GM18499 (cell line): Measurements from ENCODE around the gene HIF1A.
"Not testable (repeated sequence)": the region's sequence is repeated elsewhere in the genome, so short reads cannot be mapped to it uniquely, and the experiment has no call there.

ENCODE experiments used
- ATAC-seq: cut with Tn5 transposase; IDR thresholded peaks from one replicate; pipeline ENCODE4 v1.9.1; 2021; ENCODE audit warnings: moderate number of reproducible peaks; ENCODE audit not compliant: insufficient read depth, unreplicated experiment

HIF1A gene

DNA sequence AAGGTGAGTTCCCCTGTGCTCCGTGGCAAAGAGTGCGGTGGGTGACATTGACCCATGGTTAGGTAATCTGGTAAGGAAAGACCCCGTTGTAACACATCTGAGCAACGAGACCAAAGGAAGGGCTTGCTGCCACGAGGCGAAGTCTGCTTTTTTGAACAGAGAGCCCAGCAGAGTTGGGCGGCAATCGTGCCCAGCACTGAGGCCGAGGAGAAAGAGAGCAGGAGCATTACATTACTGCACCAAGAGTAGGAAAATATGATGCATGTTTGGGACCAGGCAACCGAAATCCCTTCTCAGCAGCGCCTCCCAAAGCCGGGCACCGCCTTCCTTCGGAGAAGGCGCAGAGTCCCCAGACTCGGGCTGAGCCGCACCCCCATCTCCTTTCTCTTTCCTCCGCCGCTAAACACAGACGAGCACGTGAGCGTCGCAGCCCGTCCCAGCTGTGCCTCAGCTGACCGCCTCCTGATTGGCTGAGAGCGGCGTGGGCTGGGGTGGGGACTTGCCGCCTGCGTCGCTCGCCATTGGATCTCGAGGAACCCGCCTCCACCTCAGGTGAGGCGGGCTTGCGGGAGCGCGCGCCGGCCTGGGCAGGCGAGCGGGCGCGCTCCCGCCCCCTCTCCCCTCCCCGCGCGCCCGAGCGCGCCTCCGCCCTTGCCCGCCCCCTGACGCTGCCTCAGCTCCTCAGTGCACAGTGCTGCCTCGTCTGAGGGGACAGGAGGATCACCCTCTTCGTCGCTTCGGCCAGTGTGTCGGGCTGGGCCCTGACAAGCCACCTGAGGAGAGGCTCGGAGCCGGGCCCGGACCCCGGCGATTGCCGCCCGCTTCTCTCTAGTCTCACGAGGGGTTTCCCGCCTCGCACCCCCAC lies at the start of gene HIF1A:
TSS of gene HIF1A (plus strand) at position 684 of the 865 bp plus-strand sequence. CDS start 292 bp downstream, outside the sequence.
- ATAC-seq = peak; percentile 76

DNA sequence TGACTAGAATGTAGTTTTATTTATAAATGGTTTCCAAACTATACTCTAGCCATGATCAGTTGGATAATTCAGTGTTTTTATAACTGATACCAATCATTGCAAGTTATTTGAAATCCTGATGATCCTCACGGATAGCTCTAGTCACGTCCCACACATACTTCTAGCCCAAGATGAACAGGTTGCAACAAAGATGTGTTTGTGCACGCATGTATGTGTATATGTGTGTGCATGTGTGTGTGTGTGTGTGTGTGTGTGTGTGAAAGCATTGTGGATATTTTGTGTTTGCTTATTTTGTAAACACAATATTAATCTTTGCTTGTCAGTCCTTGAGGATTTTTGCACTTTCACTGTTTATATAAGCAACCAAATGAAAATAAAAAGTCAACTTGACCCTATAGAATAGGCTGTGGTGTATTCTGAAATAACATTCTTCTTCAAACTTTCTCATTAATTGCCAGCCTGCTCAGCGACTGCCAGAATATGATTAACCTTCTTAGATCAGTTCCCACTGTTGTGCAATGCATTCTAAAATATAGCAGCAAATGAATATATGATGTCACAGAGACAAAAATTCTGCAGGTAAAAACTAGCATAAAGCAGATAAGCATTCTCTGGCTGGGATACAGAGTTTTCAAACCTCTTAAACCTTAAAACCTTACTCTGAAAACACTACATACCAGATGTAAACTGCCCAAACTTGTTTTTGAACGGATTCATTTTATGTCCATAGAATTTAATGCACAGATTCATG lies 48.8 kb upstream of the HIF1A start:
- no peak for ATAC-seq

DNA sequence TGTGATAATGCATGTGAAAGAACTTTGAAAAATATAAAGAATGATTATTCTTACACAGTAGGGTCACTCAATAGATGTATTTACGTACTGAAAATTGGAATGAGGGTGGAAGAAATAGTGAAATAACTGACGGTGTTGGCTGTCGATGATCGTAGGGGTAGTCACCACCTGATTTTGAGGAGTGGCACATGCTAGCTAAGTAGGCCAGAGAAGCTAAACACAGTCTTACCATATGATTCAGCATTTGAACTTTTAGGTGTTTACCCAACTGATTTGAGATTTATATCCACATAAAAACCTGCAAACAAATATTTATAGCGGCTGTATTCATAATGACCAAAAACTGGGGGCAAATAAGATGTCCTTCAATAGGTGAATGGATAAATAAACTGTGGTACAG lies 47.6 kb upstream of the HIF1A start:
- no peak for ATAC-seq

DNA sequence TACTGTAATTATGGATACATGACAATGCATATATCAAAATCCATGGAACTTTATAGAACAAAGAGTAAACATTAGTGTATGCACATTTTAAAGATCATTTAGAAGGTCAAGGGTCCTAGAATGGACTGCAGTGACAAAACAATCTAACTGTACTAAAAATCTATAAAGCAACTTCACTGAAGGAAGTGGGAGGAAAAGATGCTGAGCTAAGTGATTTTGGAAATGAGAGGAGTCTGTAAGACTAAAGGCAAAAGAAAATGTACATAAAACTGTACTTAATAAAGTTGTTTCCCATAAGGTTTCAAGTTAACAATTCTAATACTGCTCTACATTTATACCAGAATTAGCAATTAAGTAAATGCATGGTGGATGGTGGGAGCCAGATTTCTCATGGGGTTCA lies 46.9 kb upstream of the HIF1A start:
- ATAC-seq = no peak

DNA sequence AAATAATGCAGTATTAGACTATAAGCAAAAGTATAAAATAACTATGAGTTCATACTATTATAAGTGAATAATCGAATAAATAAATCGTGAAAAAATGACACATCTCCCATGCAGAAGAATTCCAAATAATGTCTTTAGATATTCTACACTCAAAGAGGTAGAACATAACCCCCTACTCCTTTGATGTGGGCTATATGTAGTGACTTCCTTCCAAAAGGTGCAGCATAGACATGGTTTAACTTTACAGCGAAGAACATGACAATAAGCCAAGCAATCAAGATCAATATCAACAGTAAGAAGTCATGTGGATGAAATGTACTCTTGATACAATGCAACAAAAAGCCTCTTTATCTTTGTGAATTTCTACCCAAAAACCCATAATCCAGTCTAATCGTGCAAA lies 46.0 kb upstream of the HIF1A start:
- no peak for ATAC-seq

DNA sequence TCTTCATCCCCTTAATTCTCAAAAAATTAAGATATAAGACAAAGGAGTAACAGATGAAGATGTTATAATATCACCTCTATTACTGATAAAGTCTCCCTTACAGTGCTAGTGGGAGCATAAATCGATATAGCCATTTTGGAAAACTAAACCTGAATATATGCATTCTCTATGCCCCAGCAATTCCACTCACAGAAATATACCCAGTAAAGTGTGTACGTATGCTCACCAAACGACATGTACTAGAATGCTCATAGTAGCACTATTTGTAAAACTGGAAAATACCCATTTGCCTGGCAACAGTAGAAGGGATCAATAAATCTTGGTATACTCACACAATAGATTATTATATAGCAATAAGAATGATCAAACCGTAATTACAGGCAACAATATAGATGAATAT lies 44.0 kb upstream of the HIF1A start:
- no peak for ATAC-seq

DNA sequence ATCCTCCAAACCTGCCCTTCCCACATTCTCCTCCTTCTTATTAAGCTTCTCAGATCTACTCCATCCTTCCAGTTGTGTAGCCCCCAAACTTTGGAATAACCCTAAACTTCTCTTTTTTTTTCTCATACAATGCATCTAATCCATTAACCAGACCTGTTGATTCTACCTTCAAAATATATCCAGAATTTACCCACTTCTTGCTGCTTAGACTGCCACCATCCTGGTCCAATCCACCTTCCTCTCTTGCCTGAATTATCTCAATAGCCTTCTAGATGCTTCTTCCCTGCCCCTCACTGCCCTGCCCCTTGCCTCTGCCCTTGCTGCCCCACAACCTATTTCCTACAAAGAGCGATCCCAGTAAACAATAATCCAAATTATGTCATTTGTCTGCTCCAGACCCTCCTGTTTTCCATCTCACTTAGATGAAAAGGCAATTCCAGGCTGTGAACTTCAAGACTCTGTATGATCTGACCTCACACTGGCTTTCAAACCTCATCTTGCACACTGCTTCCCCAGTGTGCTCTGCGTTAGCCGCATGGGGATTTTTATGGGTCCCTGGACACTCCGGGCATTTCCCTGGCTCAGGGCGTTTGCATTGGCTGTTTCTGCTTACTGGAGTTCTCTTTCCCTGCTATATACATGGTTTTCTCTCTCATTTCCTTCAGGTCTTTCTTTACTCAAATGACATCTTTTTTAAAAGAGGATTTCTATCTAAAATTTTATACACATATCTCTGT lies 42.6 kb upstream of the HIF1A start:
- no peak for ATAC-seq

DNA sequence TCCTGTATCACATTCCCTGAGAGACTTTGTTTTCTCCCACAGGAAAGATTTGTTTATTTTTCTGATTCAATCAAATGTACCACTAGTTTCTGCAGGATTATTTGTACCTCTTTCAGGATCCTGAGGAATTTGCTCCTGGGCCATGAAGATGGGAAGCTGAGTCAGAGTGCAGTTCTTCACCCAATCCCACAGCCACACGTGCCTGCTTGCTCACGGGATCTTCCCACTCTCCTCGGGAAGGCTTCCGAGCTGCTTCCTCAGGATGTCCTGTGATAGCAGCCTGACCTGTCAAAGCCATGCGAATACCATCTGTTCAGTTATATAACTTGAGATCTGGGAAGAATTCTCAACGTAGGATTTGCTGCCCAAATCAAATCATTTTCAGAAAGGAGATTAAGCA lies 41.8 kb upstream of the HIF1A start:
- ATAC-seq = no peak

DNA sequence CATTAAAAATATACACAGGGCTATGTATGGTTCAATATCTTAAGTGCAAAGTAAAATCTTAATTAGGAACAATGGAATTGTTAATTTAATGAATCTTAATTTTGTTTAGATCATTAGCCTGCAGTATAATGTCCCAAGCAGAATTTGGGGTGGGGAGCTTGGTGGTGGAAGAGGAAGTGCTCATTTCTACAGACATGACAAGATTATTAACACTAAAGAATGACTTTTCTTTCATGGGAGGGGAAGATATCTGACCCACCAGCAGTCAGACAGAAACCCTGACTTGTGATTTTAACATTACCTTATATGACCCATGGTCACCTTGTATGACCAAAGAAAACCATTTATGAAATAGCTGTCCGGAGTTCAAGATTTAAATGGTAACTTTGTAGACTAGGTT lies 41.3 kb upstream of the HIF1A start:
- ATAC-seq = no peak

DNA sequence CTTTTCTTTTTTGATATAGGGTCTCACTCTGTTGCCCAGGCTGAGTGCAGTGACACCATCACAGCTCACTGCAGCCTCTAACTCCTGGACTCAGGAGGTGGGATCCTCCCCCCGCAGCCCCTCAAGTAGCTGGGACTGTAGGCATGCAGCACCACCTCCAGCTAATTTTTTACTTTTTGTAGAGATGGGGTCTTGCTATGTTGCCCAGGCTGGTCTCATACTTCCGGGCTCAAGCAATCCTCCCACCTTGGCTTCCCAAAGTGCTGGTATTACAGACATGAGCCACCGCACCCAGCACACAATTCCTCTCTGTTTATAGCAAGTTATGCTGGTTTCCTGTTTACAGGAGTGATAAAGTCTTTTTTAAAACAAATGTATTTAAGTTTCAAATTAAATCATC lies 39.5 kb upstream of the HIF1A start:
- no peak for ATAC-seq

DNA sequence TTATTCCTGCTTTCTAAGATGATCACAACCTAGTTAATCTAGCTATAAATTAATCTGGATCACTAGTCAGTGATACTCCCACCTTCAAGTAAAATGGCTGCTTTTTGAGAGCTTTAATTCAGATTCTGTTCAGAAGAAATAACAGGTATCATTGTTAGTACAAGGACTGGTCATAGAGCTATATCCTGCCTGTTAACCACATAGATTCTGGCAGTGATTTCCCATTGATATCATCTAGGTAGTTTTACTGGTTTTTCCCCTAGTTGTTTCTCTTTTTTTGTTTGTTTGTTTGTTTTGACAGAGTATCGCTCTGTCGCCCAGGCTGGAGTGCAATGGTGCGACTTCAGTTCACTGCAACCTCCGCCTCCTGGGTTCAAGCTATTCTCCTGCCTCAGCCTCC lies 39.0 kb upstream of the HIF1A start:
- ATAC-seq = no peak

DNA sequence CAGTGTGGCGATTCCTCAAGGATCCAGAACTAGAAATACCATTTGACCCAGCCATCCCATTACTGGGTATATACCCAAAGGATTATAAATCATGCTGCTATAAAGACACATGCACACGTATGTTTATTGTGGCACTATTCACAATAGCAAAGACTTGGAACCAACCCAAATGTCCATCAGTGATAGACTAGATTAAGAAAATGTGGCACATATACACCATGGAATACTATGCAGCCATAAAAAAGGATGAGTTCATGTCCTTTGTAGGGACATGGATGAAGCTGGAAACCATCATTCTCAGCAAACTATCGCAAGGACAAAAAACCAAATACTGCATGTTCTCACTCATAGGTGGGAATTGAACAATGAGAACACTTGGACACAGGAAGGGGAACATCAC lies 37.2 kb upstream of the HIF1A start:
- ATAC-seq = not testable (repeated sequence)

DNA sequence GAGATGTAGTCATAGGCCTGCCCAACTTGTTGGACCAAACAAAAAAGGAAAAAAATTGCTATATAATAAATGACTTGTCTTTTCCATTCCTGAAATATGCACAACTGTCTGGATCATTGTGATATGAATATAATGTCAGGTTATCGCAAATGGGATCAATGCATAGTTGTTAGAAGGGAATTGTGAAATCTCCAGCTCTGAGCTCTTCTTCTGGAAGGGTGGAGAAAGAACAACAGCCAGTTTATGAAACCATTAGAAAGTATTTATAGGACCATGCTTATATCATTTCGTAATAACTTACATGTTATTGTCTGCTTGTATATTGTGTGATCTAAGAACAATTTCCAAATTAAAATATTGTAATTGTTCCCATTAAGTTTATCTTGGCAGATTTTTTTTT lies 35.7 kb upstream of the HIF1A start:
- ATAC-seq = no peak

DNA sequence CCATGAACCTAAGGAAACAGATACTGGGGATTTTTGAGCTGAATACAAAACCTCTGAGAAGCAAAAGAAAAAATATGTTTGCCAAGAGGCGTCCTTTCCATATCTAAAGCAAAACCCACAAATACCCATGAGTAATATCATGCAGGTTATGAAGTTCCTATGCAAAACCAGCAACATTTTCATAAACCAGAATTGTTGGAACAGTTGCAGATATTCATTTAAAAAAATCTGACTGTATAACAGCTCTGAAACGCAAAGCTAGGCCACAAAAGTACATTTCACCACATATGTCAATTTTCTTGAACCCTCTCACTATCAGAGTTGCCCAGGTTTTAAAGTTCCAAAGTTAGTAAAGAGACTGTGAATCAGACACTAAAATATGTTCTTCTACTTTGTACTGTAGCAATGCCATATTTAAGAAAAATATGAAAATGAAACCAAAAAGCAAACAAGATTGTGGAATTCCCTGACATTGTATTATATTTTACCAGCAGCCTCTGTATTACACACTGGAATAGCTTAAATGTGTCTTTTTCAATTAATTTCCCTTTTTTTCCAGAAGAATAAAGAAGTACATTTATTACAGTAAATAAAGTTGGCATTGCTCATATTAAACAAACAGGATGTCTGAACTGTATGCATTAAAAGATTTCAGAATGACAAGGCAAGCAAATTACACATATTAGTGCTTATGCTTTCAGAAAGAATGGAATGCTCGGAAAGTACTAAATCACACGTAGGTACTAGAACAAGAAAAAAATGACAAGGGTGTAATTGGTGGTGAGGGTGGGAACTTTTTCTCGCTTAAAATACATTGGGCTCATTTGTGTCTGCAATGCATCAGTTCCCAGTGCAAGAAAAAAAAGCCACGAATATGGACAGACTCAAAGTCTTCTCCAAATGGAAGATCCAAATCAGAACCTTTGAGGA lies 33.6 kb upstream of the HIF1A start:
- no peak for ATAC-seq

DNA sequence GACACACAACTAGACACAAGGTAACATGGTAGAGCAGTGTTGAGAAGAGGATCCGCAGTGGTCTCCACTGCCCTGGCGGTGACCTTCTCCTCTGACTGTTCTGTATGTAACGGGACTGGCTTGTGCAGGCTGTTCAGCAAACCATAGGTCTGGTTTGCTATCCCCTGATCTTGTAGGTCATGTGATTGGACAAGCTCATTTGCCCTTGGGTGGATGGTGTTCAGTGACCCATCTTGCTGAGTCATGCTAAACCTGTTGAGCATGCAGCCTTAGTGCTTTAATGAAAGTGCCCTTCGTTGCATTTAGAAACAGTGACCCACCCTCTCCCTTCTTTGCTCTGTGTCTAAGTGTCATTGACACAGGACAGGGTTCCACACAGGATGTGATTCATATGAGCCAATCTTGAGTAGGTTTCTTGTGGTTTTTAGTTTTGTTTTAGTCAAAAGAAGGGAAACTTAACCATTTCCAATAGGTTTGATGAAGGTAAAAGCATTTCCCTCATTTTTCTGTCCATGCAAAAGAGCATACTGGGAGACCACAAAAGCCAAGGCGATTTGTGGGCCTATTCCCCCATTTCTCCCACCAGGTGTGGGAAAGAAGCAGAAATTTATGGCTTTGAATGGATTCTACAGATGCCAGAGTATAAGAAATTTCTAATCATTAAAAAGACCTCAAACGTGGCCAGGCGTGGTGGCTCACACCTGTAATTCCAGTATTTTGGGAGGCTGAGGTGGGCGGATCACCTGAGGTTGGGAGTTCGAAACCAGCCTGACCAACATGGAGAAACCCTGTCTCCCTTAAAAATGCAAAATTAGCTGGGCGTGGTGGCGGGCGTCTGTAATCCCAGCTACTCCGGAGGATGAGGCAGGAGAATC lies 32.6 kb upstream of the HIF1A start:
- peak; percentile 81 for ATAC-seq

DNA sequence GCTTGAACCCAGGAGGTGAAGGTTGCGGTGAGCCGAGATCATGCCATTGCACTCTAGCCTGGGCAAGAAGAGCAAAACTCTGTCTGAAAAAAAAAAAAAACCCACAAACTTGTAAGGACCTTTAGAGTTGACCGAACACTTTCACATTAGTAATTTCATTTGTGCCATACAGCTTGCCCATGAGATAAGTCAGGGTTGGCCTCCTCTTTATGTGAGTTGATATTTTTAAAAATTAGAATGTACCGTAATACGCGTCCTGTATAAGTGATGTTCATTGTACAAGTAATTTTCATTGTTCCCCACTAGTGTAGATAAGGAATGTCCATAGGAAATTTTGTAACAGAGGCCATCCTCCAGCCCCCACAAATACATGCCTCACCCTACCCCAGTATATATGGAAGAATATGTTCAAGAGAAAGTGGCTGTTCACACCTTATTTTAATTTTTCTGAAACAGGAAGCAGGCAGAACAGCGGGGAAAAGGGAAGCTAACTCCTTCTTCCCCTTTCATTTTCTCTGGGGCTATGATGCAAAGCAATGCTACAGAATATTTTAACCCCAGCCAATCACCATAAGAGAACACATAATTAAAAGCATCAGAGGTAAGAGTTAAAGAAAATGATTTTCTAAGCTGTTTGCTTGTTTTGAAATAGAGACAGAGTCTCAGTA lies 31.9 kb upstream of the HIF1A start:
- ATAC-seq = no peak

DNA sequence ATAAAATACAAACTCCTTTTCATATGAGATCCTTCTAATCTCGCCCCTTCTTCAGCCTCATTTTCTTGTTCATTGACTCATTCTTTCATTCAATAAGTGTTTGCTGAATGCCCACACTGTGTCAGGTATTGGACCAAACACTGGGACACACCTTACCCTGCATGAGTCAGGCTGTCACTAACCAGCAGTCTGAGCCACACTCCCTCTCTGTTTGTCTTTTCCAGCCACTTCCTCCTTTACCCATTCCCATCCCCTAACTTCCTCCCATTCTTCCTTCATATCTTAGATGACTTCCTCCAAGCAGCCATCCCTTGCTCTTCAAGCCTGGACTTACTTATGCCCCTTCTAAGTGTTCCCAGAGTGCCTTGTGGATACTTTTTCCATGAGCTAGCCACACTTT lies 27.0 kb upstream of the HIF1A start:
- no peak for ATAC-seq

DNA sequence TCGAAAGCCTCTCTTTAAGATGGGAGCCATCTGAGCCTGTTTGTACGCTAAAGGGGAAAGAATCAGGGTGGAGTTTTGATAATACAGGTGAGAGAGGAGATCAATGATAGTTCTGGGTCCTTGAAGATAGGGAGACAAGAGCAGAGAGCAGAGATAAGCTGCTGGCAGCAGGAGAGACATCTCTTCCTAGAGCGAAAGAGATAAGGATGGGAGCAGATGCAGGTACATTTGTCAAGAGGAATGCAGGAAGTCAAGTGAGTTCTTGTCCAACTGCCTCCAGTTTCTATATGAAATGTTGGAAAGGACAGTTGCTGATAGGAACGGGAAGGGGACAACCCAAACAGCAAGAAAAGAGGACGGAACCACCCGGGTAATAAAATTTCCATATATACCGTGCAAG lies 24.7 kb upstream of the HIF1A start:
- ATAC-seq = no peak
